ENCODE results near the gene RELL2.
"Not testable (repeated sequence)": the region's sequence is repeated elsewhere in the genome, so short reads cannot be mapped to it uniquely, and the experiment has no call there.

DNA sequence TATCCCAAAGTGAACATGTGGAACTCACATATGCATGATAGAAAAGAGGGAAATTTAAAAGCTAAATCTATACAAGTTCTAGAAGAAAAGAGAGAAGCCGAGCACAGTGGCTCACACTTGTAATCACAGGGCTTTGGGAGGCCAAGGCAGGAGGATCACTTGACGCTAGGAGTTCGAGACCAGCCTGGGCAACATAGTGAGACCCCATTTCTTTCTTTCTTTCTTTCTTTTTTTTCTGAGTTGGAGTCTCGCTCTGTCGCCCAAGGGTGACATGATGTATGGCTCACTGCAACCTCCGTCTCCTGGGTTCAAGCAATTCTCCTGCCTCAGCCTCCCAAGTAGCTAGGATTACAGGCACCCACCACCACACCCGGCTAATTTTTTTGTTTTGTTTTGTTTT is 26.9 kb upstream of the RELL2 start:
- TF ChIP-seq, protein P1, sequence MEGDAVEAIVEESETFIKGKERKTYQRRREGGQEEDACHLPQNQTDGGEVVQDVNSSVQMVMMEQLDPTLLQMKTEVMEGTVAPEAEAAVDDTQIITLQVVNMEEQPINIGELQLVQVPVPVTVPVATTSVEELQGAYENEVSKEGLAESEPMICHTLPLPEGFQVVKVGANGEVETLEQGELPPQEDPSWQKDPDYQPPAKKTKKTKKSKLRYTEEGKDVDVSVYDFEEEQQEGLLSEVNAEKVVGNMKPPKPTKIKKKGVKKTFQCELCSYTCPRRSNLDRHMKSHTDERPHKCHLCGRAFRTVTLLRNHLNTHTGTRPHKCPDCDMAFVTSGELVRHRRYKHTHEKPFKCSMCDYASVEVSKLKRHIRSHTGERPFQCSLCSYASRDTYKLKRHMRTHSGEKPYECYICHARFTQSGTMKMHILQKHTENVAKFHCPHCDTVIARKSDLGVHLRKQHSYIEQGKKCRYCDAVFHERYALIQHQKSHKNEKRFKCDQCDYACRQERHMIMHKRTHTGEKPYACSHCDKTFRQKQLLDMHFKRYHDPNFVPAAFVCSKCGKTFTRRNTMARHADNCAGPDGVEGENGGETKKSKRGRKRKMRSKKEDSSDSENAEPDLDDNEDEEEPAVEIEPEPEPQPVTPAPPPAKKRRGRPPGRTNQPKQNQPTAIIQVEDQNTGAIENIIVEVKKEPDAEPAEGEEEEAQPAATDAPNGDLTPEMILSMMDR (IDR thresholded peaks at IDR 0.05; ENCODE audit: poor library complexity) = not testable (repeated sequence)
- not testable (repeated sequence) for TF ChIP-seq EZH2 (IDR thresholded peaks at IDR 0.05; ENCODE audit: borderline replicate concordance)

Data from hepatocyte (in vitro differentiated cells).